ENCODE results near the gene PTPRR.

Gene PTPRR

GRCh38 chr12:70640901-70641300 is 279.6 kb downstream of the PTPRR start:
- DNase-seq (ENCODE audit: low read depth): no peak

DNA sequence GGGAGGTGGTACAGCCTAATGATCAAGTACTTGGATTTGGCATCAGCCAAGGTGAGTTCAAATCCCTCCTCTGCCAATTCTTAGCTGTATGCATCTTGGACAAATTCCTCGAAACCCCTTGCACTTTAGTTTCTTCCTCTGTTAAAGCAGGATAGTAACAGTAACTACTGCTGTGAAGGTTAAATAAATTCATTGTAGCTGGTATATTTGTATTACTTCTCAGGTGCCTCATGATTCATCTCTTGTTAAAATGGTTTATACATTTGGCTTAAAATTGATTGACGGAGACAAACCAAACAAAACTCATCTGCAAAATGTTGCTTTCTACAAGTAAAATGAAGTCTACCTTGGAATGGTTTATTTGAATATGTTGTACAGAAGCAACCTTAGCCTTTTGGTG is 281.0 kb downstream of the PTPRR start:
- no peak for DNase-seq (ENCODE audit: low read depth)

- no peak for DNase-seq (ENCODE audit: low read depth)
Observed at GRCh38 chr12:70638639-70639360, 281.7 kb downstream of the PTPRR start.

GRCh38 chr12:70637303-70638085 is 283.0 kb downstream of the PTPRR start, which contains the start of gene PTPRB:
PTPRB (minus strand) TSS chr12:70637429; CDS start chr12:70637395, 34 bp downstream.
- DNase-seq (ENCODE audit: low read depth): no peak

- no peak for DNase-seq (ENCODE audit: low read depth)
Observed at GRCh38 chr12:70635755-70636154, 284.8 kb downstream of the PTPRR start.

GRCh38 chr12:70628701-70629480 is 291.6 kb downstream of the PTPRR start:
- no peak for DNase-seq (ENCODE audit: low read depth)

- no peak for DNase-seq (ENCODE audit: low read depth)
Observed at GRCh38 chr12:70627677-70628076, 292.9 kb downstream of the PTPRR start.

DNA sequence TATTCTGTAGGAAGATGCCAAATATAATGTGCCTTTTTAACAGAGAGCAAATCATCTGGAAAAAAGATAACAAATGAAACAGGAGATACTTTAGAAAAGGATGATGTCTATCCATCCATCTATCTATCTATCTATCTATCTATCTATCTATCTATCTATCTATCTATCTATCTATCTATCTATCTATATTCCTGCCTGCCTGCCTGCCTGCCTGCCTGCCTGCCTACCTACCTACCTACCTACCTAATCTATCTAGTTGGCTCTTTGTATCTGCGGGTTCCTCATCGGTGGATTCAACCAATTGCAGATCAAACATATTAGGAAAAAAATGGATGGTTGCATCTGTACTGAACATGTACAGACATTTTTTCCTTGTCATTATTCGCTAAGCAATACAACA is 294.4 kb downstream of the PTPRR start:
- DNase-seq (ENCODE audit: low read depth): no peak

GRCh38 chr12:70619471-70620152 is 300.9 kb downstream of the PTPRR start:
- no peak for DNase-seq (ENCODE audit: low read depth)

DNA sequence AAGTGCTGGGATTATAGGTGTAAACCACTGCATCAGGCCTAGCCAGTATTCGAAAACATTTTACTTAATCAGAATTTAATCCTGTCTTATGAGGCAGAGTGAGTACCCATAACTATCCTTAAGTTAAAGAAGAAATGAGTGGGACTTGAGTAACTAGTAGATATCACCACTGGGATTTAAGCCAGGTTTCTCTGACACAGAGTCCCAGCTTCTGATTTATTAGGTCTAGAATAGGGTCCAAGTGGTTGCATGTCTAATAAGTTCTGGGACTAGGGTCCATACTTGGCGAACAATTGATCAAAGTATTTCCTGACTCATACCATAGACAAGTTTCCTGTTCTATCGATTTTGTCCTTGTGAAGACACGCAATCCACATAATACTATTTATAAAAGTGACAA is 302.2 kb downstream of the PTPRR start:
- no peak for DNase-seq (ENCODE audit: low read depth)

DNA sequence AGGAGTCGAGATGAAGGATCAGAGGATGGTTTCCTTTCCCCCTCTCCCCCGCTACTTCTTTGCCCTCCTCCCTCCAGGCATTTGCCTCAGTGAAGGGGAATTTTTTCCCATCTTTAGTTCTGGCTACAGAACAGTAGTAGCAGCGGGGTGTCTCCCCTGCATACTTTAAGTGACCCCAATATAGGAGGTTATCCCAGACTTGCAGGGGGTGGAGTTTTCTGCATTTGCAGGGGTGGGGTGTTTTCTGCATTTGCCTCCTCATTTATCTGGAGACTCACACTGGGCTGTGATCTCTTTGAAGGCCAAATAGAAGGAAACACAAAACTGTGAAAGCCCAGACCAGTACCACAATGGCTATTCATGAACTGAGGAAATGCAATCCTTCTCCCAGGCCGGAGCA is 303.1 kb downstream of the PTPRR start:
- DNase-seq (ENCODE audit: low read depth): no peak

- no peak for DNase-seq (ENCODE audit: low read depth)
Observed at GRCh38 chr12:70615174-70615866, 305.2 kb downstream of the PTPRR start.

- DNase-seq (ENCODE audit: low read depth): no peak
Observed at GRCh38 chr12:70609739-70610491, 310.6 kb downstream of the PTPRR start.

DNA sequence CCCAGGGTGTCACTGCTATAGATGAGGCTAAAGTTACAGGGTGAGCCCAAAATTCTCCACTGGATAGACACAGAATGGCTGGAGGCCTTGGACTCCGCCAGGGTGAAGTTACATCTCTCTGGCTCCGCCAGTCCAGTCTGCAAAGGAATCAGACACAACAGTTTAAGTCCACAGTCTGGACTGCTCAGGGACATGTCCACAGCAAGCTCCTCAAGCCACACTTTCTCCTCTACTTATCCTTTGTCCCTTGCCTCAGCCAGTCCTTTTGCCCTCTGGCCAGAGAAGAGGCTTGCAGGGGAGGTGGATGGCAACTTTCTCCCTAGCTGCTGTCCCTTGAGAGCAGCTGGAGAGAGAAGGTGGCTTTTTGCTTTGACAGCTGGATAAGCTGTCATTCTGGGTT is 311.3 kb downstream of the PTPRR start:
- no peak for DNase-seq (ENCODE audit: low read depth)

DNA sequence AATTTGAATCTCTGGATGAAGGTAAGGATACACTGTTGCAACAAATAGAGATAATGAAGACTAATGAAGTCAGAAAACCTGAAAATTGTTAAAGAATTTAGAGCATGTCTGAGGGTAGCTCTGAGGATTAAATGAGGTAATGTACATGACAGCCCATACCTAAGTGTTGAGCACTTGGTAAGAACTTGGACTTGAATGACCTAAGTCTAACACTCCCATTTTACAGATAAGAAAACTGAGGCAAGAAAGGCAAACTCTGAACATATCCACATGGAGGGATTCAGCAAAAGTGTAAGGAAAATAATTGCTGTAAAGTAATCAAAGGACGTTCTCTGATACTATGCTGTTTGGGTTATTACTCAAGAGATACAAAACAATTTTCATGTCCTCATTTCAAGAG is 312.4 kb downstream of the PTPRR start:
- DNase-seq (ENCODE audit: low read depth): no peak

GRCh38 chr12:70607107-70607506 is 313.4 kb downstream of the PTPRR start:
- DNase-seq (ENCODE audit: low read depth): no peak

DNA sequence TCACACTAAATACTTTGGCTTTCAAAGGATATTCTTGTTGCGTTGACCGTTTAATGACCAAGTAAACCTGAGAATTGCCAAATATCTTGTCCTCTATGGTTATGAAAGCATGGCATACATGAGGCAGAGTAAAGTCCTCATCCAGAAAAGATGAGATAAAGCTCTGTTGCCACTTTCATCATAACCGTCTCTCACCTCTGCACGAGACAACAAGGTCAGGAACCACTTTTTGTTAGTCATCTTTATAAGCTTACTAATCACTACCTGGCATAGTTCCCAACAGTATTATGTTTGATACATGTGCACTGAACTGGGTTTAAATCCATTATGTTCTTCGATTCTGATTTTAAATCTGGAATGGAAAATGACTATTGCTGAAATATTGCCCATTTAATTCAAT is 314.6 kb downstream of the PTPRR start:
- no peak for DNase-seq (ENCODE audit: low read depth)

- DNase-seq (ENCODE audit: low read depth): no peak
Observed at GRCh38 chr12:70604662-70605061, 315.9 kb downstream of the PTPRR start.

DNA sequence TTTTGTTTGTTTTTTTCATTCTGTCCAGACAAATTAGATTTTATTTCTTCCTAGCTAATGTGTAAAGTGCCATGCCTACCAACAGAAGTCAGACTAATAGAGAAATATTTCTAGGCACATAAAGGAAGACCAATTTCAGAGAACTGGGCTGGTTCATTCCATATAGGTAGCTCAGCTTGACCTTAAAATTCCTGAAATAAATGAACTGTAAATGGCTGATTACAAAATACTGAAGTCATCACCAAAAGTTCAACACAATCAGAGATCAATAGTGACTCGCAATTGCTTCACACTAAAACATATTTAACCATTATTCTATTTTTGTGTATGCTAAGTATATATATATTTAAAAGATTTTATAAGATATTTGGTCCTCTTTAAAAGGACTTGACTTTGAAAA is 317.5 kb downstream of the PTPRR start:
- DNase-seq (ENCODE audit: low read depth): no peak

GRCh38 chr12:70598467-70599193 is 321.9 kb downstream of the PTPRR start:
- DNase-seq (ENCODE audit: low read depth): no peak
